H9 (cell line): ENCODE data around the gene ZDHHC1. TPM values are rescaled to one million over a fixed set of nuclear protein-coding genes. Genes with fewer than 3 reads are reported as not detected.

Experiments used
- DNase-seq: peaks from one replicate; pipeline ENCODE4 v3.0.0-alpha.2; 2017
- H2AFZ ChIP-seq: one replicate; pipeline ENCODE4 v1.6.1; 2013; ENCODE audit warnings: mild to moderate bottlenecking, low read length, control low read depth, moderate library complexity
- H2AK5ac ChIP-seq: 2 replicates; pipeline ENCODE4 v1.6.1; 2013; ENCODE audit warnings: low read length, control low read depth, mixed read lengths; ENCODE audit not compliant: insufficient read length
- H2BK120ac ChIP-seq: one replicate; pipeline ENCODE4 v1.6.1; 2013; ENCODE audit warnings: low read depth, mild to moderate bottlenecking, low read length, control low read depth, inconsistent platforms; ENCODE audit not compliant: poor library complexity, severe bottlenecking
- H2BK12ac ChIP-seq: 2 replicates; pipeline ENCODE4 v1.6.1; 2013; ENCODE audit warnings: low read length, control low read depth, mixed read lengths, low read depth; ENCODE audit not compliant: insufficient read length
- H2BK15ac ChIP-seq: 2 replicates; pipeline ENCODE4 v1.6.1; 2013; ENCODE audit warnings: low read depth, low read length, control low read depth
- H2BK20ac ChIP-seq: one replicate; pipeline ENCODE4 v1.6.1; 2013; ENCODE audit warnings: low read depth, mild to moderate bottlenecking, low read length, control low read depth, inconsistent platforms; ENCODE audit not compliant: poor library complexity, severe bottlenecking
- H2BK5ac ChIP-seq: 2 replicates; pipeline ENCODE4 v1.6.1; 2013; ENCODE audit warnings: low read length, control low read depth, mixed read lengths; ENCODE audit not compliant: insufficient read length
- H3K14ac ChIP-seq: 2 replicates; pipeline ENCODE4 v1.6.1; 2013; ENCODE audit warnings: low read length, control low read depth; ENCODE audit not compliant: insufficient read depth
- H3K18ac ChIP-seq: 2 replicates; pipeline ENCODE4 v1.6.1; 2013; ENCODE audit warnings: low read depth, mild to moderate bottlenecking, mixed read lengths, low read length, control low read depth; ENCODE audit not compliant: insufficient read length
- H3K23ac ChIP-seq: 2 replicates; pipeline ENCODE4 v1.6.1; 2013; ENCODE audit warnings: low read length, control low read depth, mixed read lengths, low read depth; ENCODE audit not compliant: insufficient read length
- H3K23me2 ChIP-seq: 2 replicates; pipeline ENCODE4 v1.6.1; 2013; ENCODE audit warnings: low read depth, mild to moderate bottlenecking, mixed read lengths, low read length, control low read depth; ENCODE audit not compliant: insufficient read length, poor library complexity, severe bottlenecking
- H3K27ac ChIP-seq: 2 replicates; pipeline ENCODE4 v1.5.1; 2013; ENCODE audit warnings: low read length, control low read depth, mixed read lengths, low read depth; ENCODE audit not compliant: insufficient read length
- H3K27me3 ChIP-seq: 2 replicates; pipeline ENCODE4 v1.6.1; 2013; ENCODE audit warnings: low read length, control low read depth, inconsistent platforms; ENCODE audit not compliant: insufficient read depth
- H3K4ac ChIP-seq: 2 replicates; pipeline ENCODE4 v1.6.1; 2013; ENCODE audit warnings: low read depth, mild to moderate bottlenecking, control low read depth, inconsistent platforms, low read length, moderate library complexity
- H3K4me1 ChIP-seq: 2 replicates; pipeline ENCODE4 v1.6.1; 2013; ENCODE audit warnings: low read length, control low read depth, inconsistent platforms; ENCODE audit not compliant: insufficient read depth
- H3K4me2 ChIP-seq: 2 replicates; pipeline ENCODE4 v1.6.1; 2013; ENCODE audit warnings: low read length, control low read depth, mixed read lengths; ENCODE audit not compliant: insufficient read length, insufficient read depth
- H3K56ac ChIP-seq: 2 replicates; pipeline ENCODE4 v1.6.1; 2013; ENCODE audit warnings: low read depth, mild to moderate bottlenecking, mixed read lengths, low read length, control low read depth; ENCODE audit not compliant: insufficient read length
- H3K79me1 ChIP-seq: 2 replicates; pipeline ENCODE4 v1.6.1; 2013; ENCODE audit warnings: low read depth, mild to moderate bottlenecking, moderate library complexity, low read length, control low read depth, inconsistent platforms; ENCODE audit not compliant: insufficient read depth, poor library complexity, severe bottlenecking
- H3K79me2 ChIP-seq: 2 replicates; pipeline ENCODE4 v1.6.1; 2013; ENCODE audit warnings: low read length, control low read depth, inconsistent platforms; ENCODE audit not compliant: insufficient read depth
- H3K9ac ChIP-seq: 2 replicates; pipeline ENCODE4 v1.6.1; 2013; ENCODE audit warnings: low read length, control low read depth, mixed read lengths; ENCODE audit not compliant: insufficient read length; ENCODE audit errors: extremely low read depth
- H3K9me3 ChIP-seq: one replicate; pipeline ENCODE4 v1.6.1; 2013; ENCODE audit warnings: low read depth, low read length, inconsistent platforms; ENCODE audit not compliant: control insufficient read depth
- H3T11ph ChIP-seq: one replicate; pipeline ENCODE4 v1.6.1; 2013; ENCODE audit warnings: mild to moderate bottlenecking, low read length, control low read depth, inconsistent platforms
- H4K20me1 ChIP-seq: one replicate; pipeline ENCODE4 v1.6.1; 2013; ENCODE audit not compliant: control insufficient read depth, insufficient read length, insufficient read depth
- H4K5ac ChIP-seq: 2 replicates; pipeline ENCODE4 v1.6.1; 2013; ENCODE audit warnings: low read depth, mild to moderate bottlenecking, mixed read lengths, low read length, control low read depth; ENCODE audit not compliant: insufficient read length
- H4K8ac ChIP-seq: replicated peaks from 2 replicates; pipeline ENCODE4 v1.6.1; 2013; ENCODE audit warnings: low read length, control low read depth, mixed read lengths, low read depth; ENCODE audit not compliant: insufficient read length
- H4K91ac ChIP-seq: 2 replicates; pipeline ENCODE4 v1.6.1; 2013; ENCODE audit warnings: low read depth, mild to moderate bottlenecking, moderate library complexity, mixed read lengths, low read length, control low read depth; ENCODE audit not compliant: insufficient read length
- H3K27ac Mint-ChIP-seq, 3 experiments: 2 replicates in 2 of 3; 3 replicates in 1 of 3; pipeline ENCODE4 v1.8.0; 2020 to 2021; ENCODE audit warnings: mixed read lengths in 3 of 3, mild to moderate bottlenecking in 1 of 3, moderate library complexity in 1 of 3
- H3K27me3 Mint-ChIP-seq: 2 replicates; pipeline ENCODE4 v1.8.0; 2021; ENCODE audit warnings: low read depth, mild to moderate bottlenecking, moderate library complexity, mixed read lengths
- H3K36me3 Mint-ChIP-seq, 3 experiments: 2 replicates in 2 of 3; 3 replicates in 1 of 3; pipeline ENCODE4 v1.8.0; 2020 to 2021; ENCODE audit warnings: low read depth in 3 of 3, mixed read lengths in 3 of 3; ENCODE audit not compliant: insufficient read depth in 1 of 3
- H3K4me1 Mint-ChIP-seq, 2 experiments: 2 replicates each; pipeline ENCODE4 v1.8.0; 2020; ENCODE audit warnings: mixed read lengths in 2 of 2
- H3K4me3 Mint-ChIP-seq, 2 experiments: 2 replicates in 1 of 2; 3 replicates in 1 of 2; pipeline ENCODE4 v1.8.0; 2020 to 2021; ENCODE audit warnings: mild to moderate bottlenecking in 2 of 2, mixed read lengths in 2 of 2, moderate library complexity in 1 of 2
- H3K9me3 Mint-ChIP-seq, 2 experiments: 2 replicates in 1 of 2; 3 replicates in 1 of 2; pipeline ENCODE4 v1.8.0; 2020; ENCODE audit warnings: mild to moderate bottlenecking in 2 of 2, mixed read lengths in 2 of 2, moderate library complexity in 1 of 2
- CTCF ChIP-seq: fragments of 200-600 bp; sonication (generic); conservative IDR thresholded peaks from 3 replicates; pipeline ENCODE4 v1.8.0; 2021; ENCODE audit warnings: antibody characterized with exemption, mild to moderate bottlenecking
- WGBS: extraction: QIAGEN DNeasy Blood & Tissue Kit; methylation state at CpG from one replicate; pipeline ENCODE4 v1.1.7; 2013; ENCODE audit warnings: missing lambda C conversion rate, low lambda C conversion rate, mixed read lengths; ENCODE audit not compliant: insufficient read length; ENCODE audit errors: extremely low coverage; 5-methylcytosine and 5-hydroxymethylcytosine counted together
- total RNA-seq: library from RNA; stranded (reverse); gene quantifications from 2 replicates; pipeline ENCODE4 v1.2.1, GENCODE V29; 2021

ZDHHC1 gene
- total RNA-seq, 1 experiment from 2014 or later, result 3.7 TPM

- peak overlapping the region in 1 of 3 experiments; percentile 89; a peak in 1 of 7 replicates for H3K27ac Mint-ChIP-seq
- Histone ChIP-seq H3K27ac (no peak overlapping the region), H3K4me2 (peak overlapping the region; percentile 58), H3K79me1 (no peaks in the 10 kb centered on the region), H2AFZ (no peak overlapping the region), H2BK20ac (no peak overlapping the region), H2BK15ac (no peak overlapping the region), H4K8ac (no peak overlapping the region), H2BK5ac (no peak overlapping the region), H3K14ac (no peak overlapping the region), H3K9ac (no peak overlapping the region), H3T11ph (no peak overlapping the region), H4K91ac (no peak overlapping the region), H3K23me2 (peaks cover 17% of the 10 kb centered on the region), H4K5ac (no peak overlapping the region), H2BK120ac (no peak overlapping the region), H3K4ac (no peak overlapping the region), H2BK12ac (no peak overlapping the region), H3K79me2 (no peaks in the 10 kb centered on the region; the same call in 1 of the 2 replicates), H3K56ac (no peak overlapping the region), H4K20me1 (no peaks in the 10 kb centered on the region), H3K18ac (no peak overlapping the region), H3K27me3 (no peaks in the 10 kb centered on the region; the same call in 1 of the 2 replicates), H3K4me1 (peaks cover 10% of the 10 kb centered on the region; the same call in 1 of the 2 replicates), H3K23ac (no peak overlapping the region), H3K9me3 (no peaks in the 10 kb centered on the region), H2AK5ac (no peak overlapping the region)
- no peak for DNase-seq
- no peaks in the 10 kb centered on the region for H3K9me3 Mint-ChIP-seq
- H3K27me3 Mint-ChIP-seq, result peaks cover 16% of the 10 kb centered on the region
- no CpG with 5 or more reads among the region's 5 CpGs for WGBS
- H3K36me3 Mint-ChIP-seq, result peaks cover 4 to 24% (median 14%) of the 10 kb centered on the region in 3 experiments; a peak in 6 of 7 replicates
- H3K4me3 Mint-ChIP-seq, result peak overlapping the region; percentile 55 to 74; a peak in 4 of 5 replicates
- peaks cover 43 to 45% of the 10 kb centered on the region in 2 experiments for H3K4me1 Mint-ChIP-seq
- no peak for TF ChIP-seq CTCF
Observed at GRCh38 chr16:67433131-67433719, 16.9 kb upstream of the ZDHHC1 start.
